Globus pallidus (tissue), 1 donor: ENCODE results near the gene SCRT2.
"Not testable (repeated sequence)": the region's sequence is repeated elsewhere in the genome, so short reads cannot be mapped to it uniquely, and the experiment has no call there.

Experiments used
- DNase-seq: peaks from one replicate; pipeline ENCODE4 v3.0.0-alpha.2; 2015; ENCODE audit warnings: low spot score

The SCRT2 gene

GRCh38 chr20:701401-702129, 26.0 kb upstream of the SCRT2 start:
- DNase-seq = no peak

GRCh38 chr20:699811-700338, 24.3 kb upstream of the SCRT2 start:
- peak; percentile 60 for DNase-seq

DNA sequence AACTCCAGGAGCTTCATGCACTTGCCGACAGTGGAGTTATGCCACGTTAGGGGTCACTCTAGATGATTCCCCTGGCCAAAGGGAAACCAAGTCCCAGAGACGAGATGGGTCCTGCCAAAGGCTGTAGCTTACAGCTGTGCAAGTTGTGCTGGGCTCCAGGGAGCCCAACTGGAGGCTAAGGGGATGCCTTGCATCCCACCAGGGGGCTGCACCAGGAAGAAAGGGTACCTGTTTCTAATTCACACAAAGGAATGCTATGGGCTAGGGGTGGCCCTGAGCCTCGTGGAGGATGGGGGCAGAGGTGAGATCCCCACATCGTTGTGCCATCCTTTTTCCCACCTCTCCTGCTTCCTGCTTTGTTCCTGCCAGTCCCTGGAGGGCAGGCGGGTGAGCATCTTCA, 23.7 kb upstream of the SCRT2 start:
- DNase-seq = no peak

DNA sequence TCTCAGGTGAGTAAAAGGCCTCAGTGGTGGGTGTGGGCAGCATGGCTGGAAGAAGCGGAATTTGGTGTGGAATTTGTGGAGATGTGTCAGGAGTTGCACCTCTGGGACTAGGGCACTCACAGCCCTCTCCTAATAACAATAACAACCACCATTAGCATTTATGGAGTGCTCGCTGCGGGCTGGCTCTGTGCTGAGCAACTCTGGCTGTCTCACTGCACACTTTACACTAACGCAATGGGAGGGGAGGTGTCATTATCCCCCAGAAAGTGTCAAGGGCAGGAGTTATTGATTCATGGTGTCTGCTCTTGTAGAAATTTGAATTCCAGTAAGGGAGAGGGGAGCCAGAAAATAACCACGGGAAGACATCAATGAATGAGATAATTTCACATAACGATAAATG, 22.7 kb upstream of the SCRT2 start:
- no peak for DNase-seq

GRCh38 chr20:697826-698225, 22.2 kb upstream of the SCRT2 start:
- no peak for DNase-seq

GRCh38 chr20:695165-695866, 19.7 kb upstream of the SCRT2 start:
- DNase-seq = no peak

GRCh38 chr20:694496-694895, 18.9 kb upstream of the SCRT2 start:
- no peak for DNase-seq

GRCh38 chr20:693786-694185, 18.2 kb upstream of the SCRT2 start:
- DNase-seq = not testable (repeated sequence)

DNA sequence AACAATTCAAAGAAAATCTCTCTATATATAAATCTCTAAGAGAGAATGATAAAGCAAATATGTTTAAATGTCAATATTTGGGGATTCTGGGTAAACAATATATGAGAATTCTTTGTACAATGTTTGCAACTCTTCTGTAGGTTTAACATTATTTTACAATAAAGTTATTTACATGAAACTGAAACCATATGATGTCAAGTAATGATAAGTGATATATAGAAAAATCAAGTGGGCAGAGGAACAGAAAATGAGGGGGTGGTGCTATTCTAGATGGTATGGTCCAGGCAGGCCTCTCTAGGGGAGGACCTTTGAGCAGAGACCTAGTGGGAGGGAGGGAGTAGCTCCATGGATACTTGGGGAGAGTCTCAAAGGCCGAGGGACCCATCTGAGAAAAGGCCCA, 16.4 kb upstream of the SCRT2 start:
- no peak for DNase-seq

- DNase-seq = no peak
Measured at GRCh38 chr20:689947-690346, 14.3 kb upstream of the SCRT2 start.

DNA sequence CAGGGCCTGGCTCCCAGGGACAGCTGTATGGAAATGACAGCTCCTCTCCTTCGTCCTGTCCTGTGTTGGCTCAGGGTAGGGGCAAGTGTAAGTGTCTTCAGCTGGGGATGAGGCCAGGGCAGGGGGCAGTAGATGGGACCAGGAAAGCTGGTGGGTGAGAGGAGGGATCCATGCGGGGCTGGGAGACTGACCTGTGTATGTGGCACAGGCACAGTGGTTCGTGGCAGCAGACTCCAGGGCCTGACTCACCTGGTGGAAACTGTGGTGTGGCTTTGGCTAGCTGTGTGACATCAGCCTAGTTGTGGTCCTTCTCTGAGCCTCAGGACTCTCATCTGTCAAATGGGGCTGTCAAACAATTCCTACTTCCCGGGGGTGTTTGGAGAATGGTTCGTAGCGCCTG, 13.7 kb upstream of the SCRT2 start:
- DNase-seq = no peak

DNA sequence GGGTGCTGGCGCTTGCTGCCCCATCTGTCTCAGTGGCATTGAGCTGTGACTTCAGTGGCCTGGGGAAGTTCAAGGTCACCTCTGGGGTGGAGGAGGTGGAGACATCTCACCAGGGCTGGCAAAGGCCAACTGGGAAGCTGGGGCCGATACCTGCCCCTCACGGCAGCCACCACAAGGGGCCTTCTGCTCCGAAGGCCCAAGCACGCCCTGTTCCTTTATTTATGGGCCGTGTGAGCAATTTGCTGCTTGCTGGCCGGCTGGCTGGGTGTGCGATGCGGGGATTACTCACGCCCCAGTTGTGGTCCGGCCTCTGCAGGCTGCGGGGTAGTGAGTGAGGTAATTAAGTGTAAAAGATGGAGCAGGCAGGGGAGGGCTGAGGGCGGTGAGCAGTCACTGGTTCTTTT, 13.2 kb upstream of the SCRT2 start:
- DNase-seq = no peak

- no peak for DNase-seq
Measured at GRCh38 chr20:687468-688203, 12.0 kb upstream of the SCRT2 start.

DNA sequence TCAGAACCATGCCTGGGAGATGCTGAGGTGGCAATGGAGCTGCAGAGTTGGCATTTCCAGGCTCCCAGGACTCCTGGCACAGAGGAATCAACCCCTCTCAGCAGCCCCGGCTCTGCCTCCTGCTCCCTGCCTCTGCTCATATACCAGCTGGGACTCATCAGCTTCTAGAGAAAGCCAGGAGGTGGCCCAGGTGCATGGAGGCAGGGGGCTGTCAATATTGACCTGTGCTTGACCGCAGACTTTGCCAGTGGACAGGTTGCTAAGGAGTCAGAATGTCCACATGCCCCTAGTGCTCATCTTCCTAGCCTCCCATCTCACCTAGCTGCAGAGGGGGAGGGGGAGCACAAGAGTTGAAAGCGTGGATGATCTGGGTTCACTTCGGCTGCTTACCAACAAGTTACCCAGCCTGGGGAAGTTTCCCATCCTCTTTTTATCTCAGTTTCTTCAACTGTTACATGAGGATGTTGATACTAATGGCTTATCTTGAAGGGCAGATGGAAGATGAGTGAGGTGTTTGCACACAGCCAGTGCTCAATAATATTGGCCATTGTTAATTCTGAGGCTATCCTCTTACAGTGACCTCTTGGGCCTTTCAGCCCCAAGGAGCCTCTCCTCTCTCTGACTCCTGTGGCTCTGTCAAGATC, 9.2 kb upstream of the SCRT2 start:
- no peak for DNase-seq

GRCh38 chr20:682123-682522, 6.5 kb upstream of the SCRT2 start:
- no peak for DNase-seq

- DNase-seq = no peak
Measured at GRCh38 chr20:680638-681187, 5.1 kb upstream of the SCRT2 start.

- DNase-seq = no peak
Measured at GRCh38 chr20:677957-678356, 2.4 kb upstream of the SCRT2 start.

GRCh38 chr20:676967-677366, 1.4 kb upstream of the SCRT2 start:
- no peak for DNase-seq

DNA sequence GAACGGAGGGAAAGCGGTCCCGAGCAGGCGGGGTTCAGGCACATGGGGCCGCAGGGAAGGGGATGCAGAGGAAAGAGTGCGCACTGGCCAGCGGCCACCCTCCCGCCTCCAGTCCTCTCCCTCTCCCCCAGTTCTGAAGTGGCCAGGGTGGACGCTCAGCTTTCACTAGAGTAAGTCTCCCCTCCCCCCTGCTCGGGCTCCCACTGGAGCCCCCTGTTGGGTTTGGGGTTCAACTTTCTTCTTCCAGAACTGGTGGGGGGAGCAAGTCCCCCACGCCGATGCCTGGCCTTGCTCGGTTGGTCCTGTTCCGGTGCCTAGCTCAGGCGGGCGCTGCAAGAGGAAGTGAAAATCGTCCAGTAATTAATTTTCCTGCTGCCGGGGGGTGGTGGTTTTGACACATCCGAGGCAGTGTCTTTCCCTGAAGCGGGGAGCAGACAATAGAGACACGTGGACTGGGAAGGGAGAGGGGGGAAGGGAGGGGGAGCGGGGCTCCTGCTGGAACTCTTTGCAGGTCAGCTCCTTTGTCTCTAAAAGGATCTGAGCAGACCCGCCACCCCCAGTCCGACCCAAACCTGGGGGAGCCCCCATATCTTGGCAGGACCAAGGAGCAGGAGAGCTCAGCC, 824 bp upstream of the SCRT2 start:
- no peak for DNase-seq

DNA sequence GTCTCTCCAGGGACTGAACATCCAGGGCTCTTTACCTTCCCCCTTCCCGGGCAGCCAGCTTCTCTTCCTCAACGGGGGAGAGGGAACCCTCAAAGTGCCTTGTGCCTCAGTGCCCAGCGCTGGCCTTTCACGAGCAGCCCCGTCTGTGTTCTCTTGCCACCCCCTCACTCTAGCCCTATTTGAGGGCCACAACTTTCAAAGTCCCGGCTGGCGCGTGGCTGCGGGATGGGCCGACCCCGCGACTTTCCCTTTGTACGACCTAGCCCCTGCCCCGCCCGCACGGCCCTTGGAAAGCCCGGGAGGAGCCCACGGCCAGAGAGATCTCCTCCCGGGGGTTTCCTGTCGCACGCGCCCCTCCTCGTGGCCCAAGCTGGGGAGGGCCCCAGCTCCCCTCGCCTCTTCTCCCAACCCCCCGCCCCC, 559 bp downstream of the SCRT2 start:
- no peak for DNase-seq

GRCh38 chr20:673603-674001, 2.0 kb downstream of the SCRT2 start:
- no peak for DNase-seq
